ENCODE measurements around the gene RRM1.
"Not testable (repeated sequence)": the region's sequence is repeated elsewhere in the genome, so short reads cannot be mapped to it uniquely, and the experiment has no call there.

RRM1 gene

DNA sequence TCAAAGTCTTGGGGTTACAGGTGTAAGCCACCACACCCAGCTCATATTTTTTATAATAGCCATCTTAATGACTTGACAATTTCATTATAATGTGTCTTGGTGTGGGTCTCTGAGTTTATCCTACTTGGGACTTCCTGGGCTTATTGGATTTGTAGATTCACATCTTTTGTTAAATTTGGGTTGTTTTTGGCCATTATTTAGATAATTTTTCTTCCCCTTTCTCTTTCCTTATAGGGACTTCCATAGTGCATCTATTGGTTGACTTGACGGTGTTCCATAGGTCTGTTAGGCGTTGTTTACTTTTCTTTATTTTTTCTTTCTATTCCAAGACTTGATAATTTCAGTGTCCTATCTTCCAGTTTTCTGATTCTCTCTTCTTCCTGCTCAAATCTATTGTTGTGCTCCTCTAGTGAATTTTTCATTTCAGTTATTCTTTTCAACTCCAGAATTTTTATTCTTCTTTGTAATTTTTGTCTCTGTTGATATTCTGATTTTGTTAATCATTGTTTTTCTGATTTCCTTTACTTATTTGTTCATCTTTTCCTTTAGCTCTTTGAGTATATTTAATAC is 45.6 kb downstream of the RRM1 start:
- DNase-seq (ENCODE audit: low read depth, low spot score), result no peak

DNA sequence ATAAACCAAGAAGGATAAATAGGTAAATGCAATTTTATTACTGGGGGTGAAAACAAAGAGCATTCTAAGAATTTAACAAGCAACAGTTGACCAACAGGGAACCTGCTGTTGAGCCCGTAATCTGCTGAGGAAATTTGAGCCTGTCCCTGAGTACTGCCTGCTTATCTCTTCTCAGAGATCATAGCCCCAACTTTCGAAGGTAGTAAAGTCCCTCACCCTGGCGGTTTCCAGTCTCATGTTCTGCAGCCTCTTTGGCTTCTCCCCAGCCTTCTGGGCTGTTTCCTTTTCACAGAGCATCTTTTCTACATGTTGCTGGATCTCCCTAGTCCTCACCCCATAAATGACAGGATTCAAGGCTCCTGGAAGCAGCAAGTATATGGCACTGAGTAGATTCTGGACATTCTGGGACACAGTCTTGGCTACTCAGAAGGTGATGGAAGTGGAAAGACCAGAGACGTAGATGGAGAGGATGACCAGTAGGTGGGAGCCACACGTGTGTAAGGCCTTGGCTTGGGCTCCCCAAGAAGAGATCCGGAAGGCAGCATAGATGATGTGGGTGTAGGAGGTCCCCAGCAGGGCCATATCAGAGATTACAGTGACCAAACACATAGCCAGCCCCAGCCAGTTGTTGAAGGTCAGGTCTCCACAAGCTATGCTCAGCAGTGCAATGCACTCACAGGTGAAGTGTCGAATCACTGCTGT is 51.6 kb downstream of the RRM1 start:
- DNase-seq (ENCODE audit: low read depth, low spot score), result no peak

DNA sequence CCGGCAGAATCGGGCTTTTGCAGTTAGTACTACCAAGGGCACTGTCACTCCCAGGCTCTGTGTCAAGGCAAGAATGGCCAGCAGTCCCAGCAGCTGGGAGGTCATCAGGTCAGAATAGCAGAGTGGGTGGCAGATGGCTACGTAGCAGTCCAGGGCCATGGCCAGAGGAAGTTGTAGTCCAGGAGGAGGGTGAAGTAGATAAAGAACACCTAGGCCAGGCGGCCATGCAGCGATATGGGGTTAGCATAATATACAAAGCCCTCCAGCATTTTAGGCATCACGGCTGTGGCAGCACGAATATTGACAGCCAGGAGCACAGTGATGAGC is 52.1 kb downstream of the RRM1 start:
- DNase-seq (ENCODE audit: low read depth, low spot score), result no peak

GRCh38 chr11:4154503-4154902 is 59.9 kb downstream of the RRM1 start:
- DNase-seq (ENCODE audit: low read depth, low spot score), result no peak

DNA sequence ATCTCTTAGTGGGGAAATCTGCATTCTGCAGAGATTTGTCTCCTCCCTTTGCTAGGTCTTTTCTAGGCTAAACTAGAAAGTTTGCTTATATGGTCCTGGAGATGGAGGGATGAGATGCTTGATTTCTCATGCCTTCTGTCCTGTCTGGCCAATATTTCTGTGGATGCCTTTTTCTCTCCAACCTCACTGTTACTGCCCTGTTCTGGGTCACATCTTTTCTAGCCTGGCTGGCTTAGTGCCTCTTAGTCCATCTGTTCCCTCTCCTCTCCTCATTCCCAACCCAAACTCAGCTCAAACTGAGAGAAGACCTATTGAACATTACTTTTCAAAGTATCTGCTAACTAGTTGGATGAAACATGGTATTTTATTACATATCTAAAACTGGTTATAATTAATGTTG is 62.0 kb downstream of the RRM1 start:
- no peak for DNase-seq (ENCODE audit: low read depth, low spot score)

DNA sequence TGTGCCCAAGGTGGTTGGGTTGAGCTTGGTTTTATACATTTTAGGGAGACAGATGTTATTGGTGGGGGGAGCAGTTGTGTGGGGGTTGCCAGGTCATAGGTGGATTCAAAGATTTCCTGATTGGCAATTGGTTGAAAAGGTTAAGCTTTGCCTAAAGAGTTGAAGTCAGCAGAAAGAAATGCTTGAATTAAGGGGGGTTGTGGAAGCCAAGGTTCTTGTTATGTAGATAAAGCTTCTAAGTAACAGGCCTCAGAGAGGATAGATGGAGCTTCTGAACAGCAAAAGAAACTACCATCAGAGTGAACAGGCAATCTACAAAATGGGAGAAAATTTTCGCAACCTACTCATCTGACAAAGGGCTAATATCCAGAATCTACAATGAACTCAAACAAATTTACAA is 64.2 kb downstream of the RRM1 start:
- not testable (repeated sequence) for DNase-seq (ENCODE audit: low read depth, low spot score)

DNA sequence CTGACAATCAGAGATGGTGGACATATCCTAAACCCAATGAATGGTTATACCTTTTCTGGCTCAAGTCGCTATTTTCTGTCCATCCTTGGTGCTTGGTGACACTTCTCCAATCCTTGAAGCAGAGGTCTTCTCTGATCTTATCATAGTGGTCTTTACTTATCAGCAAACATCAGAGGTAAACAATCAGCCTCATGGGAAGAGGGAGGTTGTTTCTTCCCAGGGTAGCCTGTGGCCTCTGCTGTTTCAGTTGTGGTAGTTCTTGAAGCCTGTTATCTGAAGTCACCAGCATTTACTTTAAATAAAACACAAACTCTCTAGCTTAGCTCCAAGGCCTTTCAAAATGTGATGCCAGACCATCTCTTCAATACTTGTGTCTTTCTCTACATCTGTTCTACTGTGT is 66.7 kb downstream of the RRM1 start:
- DNase-seq (ENCODE audit: low read depth, low spot score), result no peak

GRCh38 chr11:4164884-4165590 is 70.4 kb downstream of the RRM1 start:
- no peak for DNase-seq (ENCODE audit: low read depth, low spot score)

DNA sequence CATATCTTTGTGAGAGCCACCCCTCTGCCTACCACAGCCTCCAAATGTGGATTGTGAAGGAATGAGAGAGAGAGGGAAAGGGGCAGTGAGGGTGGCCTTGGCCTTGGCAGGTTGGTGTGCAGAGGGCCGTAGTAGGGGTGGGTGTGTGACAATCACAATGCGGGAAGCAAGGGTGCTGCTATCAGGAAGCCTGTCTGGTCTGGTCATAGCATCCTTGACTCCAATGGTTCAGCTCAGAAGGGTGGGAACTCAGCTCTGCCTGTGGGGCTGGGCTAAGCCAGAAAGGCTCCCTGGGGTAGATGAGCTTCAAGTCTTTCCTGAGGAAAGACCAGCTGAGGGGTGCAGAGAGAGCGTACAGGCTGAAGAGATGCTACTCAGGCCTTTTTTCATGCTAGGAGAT is 72.7 kb downstream of the RRM1 start:
- DNase-seq (ENCODE audit: low read depth, low spot score), result no peak

DNA sequence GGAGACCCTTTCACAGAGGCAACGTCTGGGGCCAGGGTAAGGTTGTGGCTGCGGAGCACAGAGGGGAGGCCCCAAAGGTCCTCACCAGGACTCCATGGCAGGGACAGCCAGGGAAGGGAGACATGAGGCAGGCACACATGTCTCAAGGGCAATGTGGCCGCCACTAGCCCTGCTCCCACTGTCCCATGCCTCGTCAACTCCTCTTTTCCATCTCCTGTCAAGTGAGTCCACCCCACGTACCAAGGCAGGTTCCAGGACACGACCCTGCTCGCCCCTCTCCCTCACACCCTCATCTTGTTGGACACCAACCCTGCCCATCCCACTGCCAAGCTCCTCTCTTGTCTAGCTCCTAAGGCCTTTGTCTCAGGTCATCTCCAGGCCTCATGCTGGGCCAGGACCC is 73.2 kb downstream of the RRM1 start:
- no peak for DNase-seq (ENCODE audit: low read depth, low spot score)

GRCh38 chr11:4175620-4176350 is 81.2 kb downstream of the RRM1 start:
- DNase-seq (ENCODE audit: low read depth, low spot score), result not testable (repeated sequence)

- DNase-seq (ENCODE audit: low read depth, low spot score), result no peak
Observed at GRCh38 chr11:4178813-4179662, 84.4 kb downstream of the RRM1 start.

GRCh38 chr11:4180441-4181183 is 86.0 kb downstream of the RRM1 start:
- DNase-seq (ENCODE audit: low read depth, low spot score), result no peak

GRCh38 chr11:4181782-4182721 is 87.5 kb downstream of the RRM1 start:
- DNase-seq (ENCODE audit: low read depth, low spot score), result no peak

GRCh38 chr11:4183410-4184057 is 88.9 kb downstream of the RRM1 start:
- DNase-seq (ENCODE audit: low read depth, low spot score), result no peak

DNA sequence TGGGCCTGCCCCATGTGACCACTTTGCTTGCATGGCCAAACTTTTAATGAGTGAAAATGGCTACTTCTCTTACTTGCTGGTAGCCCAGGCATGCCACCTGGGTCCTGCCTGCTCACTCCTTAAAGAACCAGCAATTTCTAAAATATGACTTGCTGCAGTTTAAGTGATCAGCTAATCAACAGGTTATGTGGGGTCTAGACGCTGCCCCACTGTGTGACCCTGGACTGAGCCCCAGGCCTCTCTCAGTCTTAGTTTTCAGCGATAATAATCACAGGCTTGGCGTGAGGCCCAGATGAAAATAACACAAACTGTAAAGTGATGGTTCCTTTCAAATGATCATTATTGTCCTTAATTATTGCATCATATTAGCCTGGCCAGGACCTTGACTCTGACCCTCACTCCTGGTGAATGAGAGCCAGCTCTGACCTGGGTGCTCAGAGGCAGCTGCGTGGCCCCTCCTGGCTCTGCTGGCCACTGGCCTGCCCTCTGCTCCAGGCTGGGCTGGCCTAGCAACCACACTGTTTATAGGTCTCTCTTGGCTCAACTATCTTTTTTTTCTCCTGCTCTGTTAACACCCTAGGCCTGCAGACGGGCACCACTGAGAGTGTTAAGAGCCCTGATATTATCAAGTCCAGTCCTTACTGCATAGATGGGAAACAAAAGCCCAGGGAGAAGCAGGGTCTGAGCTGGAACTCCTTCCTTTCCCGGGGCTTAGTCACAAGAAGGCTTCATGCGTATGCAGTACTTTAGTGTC is 89.7 kb downstream of the RRM1 start:
- no peak for DNase-seq (ENCODE audit: low read depth, low spot score)

DNA sequence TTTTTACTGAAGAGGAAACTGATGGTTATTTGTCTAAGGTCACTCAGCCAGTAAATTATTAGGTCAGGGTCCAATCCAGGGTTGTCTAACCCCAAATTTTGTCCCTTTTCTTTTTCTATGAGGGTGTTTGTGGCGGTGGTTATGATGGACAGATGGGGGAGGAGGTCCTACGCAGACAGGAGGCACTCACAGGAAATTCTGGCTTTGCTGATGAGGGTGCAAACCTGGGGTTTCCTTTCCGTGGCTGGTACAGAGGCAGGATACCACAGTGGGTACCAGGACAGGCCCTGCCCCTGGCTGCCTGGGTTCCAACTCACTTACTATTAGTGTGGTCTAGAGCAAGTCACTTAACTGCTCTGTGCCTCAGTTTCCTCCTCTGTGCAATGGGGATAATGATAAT is 91.0 kb downstream of the RRM1 start:
- DNase-seq (ENCODE audit: low read depth, low spot score), result no peak

- DNase-seq (ENCODE audit: low read depth, low spot score), result no peak
Observed at GRCh38 chr11:4186464-4187054, 92.0 kb downstream of the RRM1 start.

Data from brain pericyte (primary cell).